NCI-H146 (cell line): Measurements from ENCODE around the gene FBN2.
"Not testable (repeated sequence)": the region's sequence is repeated elsewhere in the genome, so short reads cannot be mapped to it uniquely, and the experiment has no call there.

Experiments used
- DNase-seq: peaks from one replicate; lab custom pipeline; 2025; lab: John Stamatoyannopoulos, UW

Gene FBN2

DNA sequence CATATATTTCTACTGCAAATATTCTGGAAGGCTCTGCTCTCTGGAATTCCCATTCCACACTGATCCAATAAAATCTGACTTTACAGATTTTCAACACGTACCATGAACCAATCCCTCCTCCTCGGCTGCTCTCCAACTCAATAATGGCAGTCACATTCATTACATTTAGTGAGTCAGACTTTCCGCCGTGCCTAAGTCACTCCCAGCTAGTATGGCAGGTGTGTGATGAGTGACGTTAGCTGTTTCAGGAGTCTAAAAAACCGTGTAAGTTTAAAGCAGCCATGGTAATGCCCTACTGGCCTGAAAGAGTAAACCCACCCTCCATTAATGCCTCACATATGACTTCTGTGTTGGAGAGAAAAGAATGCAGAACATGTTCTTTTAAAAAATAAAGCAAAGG, 3.3 kb downstream of the FBN2 start:
- DNase-seq: no peak

DNA sequence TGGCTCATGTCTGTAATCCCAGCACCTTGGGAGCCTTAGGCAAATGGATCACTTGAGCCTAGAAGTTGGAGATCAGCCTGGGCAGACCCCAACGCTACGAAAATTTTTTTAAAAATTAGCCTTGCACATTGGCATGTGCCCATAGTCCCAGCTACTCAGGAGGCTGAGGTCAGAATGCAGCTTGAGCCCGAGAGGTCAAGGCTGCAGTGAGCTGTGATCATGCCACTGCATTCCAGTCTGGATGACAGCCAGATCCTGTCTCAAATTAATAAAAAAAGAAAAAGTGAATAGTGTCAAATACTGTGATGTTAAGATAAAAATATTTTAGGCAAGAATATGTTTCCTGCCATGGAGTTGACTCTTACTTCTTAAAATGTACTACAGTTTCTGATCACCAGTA, 5.3 kb downstream of the FBN2 start:
- DNase-seq: no peak

DNA sequence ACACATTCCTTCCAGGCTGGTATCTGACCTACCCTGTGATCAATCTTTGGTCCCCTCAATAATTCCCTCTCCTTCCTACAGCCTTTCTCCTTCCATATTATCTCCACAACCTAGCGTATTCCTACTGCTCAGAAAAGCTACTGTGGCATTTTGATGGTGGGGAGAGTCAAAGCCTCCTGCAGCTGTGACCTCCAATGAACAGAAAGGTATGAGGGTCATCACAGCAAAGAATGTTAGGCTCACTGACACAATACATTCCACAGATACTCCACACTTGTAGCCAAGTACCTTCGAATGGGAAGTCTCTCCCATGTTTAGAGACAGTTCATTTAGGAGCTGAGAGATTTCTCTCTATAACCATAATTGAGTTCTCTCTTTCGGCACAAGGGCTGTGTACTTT, 5.9 kb downstream of the FBN2 start:
- DNase-seq: no peak

DNA sequence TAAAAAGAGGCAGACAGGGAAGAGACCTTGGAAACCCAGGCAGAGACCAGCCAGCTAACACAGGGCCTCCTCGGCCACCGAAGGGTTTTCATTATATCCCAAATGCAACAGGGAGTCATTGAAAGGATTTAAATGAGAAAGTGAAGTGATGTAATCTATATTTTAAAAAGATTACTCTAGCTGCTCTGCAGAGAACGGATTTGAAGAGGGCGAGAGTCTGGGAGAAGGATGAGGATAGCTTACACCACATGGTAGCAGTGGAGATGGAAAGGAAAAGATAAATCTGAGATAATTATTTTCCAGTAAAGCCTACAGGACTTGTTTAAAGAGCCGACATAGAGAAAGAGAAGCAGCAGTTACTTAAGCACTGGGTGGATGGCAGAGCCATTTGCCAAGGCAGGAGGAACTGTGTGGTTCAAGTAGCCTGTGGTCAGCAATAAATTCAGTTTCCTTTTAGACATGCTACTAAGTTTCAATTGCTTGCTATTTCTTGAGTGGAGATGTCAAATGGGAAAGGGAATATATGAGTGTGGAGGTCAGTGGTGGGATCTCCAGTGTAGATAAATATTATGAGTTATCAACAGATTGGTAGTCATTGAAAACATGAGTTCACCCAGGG, 9.3 kb downstream of the FBN2 start:
- no peak for DNase-seq

GRCh38 chr5:128528126-128528525, 9.9 kb downstream of the FBN2 start:
- DNase-seq: no peak

GRCh38 chr5:128527077-128527476, 11.0 kb downstream of the FBN2 start:
- no peak for DNase-seq

GRCh38 chr5:128522336-128522735, 15.7 kb downstream of the FBN2 start:
- no peak for DNase-seq

DNA sequence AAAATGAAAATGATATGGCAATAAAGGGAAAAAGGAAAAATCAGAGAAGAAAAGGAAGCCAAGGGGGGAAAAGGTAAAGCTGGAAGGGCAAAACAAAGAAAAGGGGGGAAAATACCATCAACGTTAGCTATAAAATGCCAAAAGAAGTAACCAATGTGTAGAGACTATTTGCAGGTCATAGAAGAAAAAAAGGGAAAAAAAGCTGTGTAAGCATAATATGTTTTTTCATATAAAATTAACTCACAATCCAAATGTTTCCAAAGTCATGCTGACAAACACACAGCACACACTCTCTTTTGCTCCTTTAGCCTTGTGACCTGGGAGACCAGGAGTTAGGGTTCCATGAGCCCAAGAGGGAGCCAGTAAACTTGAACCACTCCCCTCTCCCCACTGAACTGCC, 18.2 kb downstream of the FBN2 start:
- DNase-seq: no peak

DNA sequence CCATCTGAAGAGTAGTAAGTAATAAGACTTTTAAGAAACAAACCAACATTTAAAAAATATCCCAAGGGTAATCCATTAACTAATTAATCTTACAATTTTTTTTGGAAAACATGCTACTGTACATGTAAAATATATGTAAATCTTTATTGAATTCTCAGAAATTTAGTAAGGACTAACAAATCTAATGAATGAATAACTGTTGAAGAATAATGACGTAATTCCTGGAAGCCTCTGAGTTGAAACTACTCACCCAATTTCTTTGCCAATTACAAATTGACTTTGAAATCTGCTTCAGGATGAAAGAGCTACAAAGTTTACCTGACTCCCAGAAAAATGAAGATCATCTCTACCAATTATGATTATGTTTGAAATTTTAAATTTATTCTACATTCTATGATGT, 21.1 kb downstream of the FBN2 start:
- DNase-seq: no peak

GRCh38 chr5:128513806-128514205, 24.2 kb downstream of the FBN2 start:
- DNase-seq: no peak

- no peak for DNase-seq
Observed at GRCh38 chr5:128512894-128513293, 25.2 kb downstream of the FBN2 start.

DNA sequence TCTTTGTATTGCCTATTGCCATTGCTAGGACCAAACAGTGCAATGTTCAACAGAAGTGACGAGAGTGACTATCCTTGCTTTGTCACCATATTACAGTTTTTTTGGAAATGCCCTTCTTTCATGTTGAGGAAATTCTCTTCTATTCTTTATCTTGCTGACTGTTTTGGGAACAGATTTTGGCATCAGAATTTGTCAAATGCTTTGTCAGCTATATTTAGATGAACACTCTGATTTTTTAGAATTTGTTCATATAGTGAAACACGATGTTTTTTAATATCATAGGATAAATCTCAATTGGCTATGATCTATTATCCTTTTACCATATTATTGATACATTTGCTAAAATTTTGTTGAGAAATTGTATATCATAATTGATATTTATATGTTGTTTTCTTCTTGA, 31.4 kb downstream of the FBN2 start:
- no peak for DNase-seq

DNA sequence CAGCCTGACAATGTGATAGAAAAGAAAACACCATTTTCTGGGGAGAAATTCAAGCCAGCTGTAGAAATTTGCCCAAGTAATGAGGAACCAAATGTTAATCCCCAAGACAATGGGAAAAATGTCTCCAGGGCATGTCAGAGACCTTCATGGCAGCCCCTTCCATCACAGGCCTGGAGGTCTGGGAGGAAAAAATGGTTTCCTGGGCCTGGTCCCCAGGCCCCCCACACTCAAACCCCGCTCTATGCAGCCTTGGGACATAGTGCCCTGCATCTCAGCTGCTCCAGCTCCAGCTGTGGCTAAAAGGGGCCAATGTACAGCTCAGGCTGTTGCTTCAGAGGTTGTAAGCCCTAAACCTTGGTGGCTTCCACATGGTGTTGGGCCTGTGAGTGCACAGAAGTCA, 34.3 kb downstream of the FBN2 start:
- DNase-seq: not testable (repeated sequence)

DNA sequence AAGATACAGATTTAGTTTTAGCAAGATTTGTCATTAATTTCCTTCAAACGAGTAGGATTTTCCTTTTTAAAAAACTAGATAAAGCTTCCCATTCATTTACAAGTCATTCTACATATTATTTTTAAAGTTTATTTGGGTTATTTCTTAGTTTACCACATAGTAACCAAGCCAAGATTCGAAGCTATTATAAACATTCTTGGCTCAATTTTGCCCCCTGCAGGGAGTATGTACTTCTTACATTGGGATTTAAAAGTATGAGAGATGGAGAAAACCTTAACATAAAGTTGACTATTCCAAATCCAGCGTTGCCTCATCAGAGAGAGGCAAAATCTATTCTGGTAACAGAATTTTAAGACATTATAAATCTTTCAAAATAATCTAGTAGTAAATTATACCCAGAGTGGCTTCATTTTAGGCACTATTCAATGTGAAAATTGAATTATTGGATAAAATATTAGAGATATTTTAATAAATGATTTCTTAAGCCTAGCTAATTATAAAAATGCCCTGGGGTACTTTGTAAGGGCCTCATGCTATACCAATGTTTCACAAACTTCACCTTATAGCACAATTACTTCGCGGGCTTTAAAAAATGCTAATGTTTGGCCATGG, 39.1 kb downstream of the FBN2 start:
- peak; percentile 64 for DNase-seq

GRCh38 chr5:128494516-128494915, 43.5 kb downstream of the FBN2 start:
- no peak for DNase-seq

DNA sequence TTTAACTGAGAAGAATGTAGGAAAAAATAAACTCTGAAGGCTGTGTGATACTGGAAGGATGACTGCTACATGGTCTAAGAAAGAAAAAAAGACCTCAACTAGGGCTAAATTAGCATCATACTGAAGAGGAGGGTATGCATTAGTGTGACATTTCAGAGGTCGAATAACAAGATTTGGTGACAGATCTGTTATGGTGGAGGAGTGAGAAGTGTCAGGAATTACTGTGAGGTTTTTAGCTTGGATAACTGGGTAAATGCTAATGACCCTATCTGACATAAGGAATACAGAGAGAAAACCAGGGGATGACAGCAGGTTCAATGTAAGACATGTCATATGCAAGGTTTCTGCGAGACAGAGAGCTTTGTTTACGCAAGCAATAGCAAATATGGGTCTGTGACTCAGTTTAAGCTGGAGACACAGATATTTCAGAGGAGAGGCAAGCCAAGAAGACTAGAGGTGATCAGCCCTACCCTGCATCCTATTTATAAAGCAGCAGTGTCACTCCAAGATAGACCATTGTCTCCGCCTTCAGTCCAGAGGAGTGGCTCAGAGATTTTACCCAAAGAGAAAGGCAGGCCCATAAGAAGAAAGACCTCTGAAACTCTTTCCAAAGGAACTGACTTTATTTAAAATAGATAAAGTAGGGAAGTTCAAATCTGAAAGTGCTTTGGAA, 44.3 kb downstream of the FBN2 start:
- no peak for DNase-seq

GRCh38 chr5:128491291-128491690, 46.8 kb downstream of the FBN2 start:
- no peak for DNase-seq

GRCh38 chr5:128490761-128491160, 47.3 kb downstream of the FBN2 start:
- no peak for DNase-seq

- DNase-seq: no peak
Observed at GRCh38 chr5:128487041-128487440, 51.0 kb downstream of the FBN2 start.

- no peak for DNase-seq
Observed at GRCh38 chr5:128483738-128484137, 54.3 kb downstream of the FBN2 start.

DNA sequence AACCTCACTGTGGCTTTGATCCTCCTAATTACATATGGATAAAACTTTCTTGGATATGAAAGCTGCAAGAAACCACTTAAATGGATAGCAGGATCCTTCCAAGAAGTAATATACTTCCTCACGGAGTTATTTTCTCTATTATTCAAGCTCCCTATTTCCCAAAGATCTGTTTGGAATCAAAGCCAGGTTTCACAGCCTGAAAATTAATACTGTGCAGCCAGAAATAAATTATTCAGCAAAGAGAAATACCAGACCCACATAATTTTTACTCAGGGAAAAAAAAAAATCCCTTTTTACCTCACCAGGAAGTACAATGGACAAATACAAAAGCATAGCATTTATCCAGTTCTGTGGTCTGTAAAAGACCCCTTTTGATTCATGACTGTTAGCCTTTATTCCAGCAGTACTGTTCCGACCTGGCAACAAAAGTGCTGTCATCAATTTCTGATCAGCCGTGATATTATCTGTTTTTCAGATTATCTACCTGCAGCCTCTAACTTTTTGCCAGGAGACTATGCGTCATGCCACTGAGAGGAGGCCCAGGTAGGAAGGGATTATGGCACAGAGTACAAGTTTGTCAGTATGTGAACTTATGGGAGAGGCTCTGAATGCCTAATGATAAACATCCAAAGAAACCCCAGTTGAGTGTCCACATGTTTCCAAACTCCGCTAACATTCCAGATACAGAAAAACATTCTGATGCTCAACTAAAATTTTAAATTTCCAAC, 57.0 kb downstream of the FBN2 start:
- DNase-seq: no peak

- DNase-seq: no peak
Observed at GRCh38 chr5:128480158-128480557, 57.9 kb downstream of the FBN2 start.
